AG09319 (cell line): ENCODE results near the gene CDC23.

Experiments used
- DNase-seq: peaks from one replicate; pipeline ENCODE4 v3.0.0-alpha.2; 2010; ENCODE audit warnings: low read depth; ENCODE audit errors: extremely low read depth
- TF ChIP-seq, protein P1 (sequence below): IDR thresholded peaks from 2 replicates; pipeline ENCODE4 v1.5.1; 2011; ENCODE audit warnings: low read depth, mild to moderate bottlenecking, inconsistent platforms, low read length, moderate library complexity

CDC23 gene

DNA sequence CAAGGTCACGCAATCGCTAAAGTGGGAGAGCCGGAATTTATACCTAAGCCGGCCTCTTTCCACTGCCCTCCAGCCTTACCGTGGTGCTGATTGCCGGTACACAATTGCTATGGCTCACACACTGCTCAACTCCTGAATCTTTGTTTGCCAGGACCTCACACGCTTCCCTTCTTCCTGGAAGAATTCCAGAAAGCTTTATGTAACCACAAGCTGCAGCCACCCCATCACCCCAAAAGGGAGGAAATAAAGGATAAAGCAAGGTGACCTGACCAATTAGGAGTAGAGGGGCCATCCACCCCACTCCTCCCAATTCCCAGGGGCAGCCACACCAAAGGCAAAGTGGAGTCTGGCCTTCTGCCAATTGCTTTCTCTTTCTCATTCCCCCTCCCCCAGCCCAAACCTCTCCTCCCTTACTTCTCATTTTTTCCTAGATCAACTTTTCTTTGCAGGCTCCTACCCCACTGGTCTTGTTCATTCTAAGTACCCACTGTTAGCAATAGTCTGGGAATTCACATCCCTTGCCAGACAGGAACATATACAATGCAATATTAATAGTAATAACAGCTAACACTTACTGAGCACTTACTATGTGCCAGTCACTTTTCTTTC, 18.0 kb upstream of the CDC23 start:
- TF ChIP-seq, protein P1, sequence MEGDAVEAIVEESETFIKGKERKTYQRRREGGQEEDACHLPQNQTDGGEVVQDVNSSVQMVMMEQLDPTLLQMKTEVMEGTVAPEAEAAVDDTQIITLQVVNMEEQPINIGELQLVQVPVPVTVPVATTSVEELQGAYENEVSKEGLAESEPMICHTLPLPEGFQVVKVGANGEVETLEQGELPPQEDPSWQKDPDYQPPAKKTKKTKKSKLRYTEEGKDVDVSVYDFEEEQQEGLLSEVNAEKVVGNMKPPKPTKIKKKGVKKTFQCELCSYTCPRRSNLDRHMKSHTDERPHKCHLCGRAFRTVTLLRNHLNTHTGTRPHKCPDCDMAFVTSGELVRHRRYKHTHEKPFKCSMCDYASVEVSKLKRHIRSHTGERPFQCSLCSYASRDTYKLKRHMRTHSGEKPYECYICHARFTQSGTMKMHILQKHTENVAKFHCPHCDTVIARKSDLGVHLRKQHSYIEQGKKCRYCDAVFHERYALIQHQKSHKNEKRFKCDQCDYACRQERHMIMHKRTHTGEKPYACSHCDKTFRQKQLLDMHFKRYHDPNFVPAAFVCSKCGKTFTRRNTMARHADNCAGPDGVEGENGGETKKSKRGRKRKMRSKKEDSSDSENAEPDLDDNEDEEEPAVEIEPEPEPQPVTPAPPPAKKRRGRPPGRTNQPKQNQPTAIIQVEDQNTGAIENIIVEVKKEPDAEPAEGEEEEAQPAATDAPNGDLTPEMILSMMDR: no peak
- DNase-seq: no peak

DNA sequence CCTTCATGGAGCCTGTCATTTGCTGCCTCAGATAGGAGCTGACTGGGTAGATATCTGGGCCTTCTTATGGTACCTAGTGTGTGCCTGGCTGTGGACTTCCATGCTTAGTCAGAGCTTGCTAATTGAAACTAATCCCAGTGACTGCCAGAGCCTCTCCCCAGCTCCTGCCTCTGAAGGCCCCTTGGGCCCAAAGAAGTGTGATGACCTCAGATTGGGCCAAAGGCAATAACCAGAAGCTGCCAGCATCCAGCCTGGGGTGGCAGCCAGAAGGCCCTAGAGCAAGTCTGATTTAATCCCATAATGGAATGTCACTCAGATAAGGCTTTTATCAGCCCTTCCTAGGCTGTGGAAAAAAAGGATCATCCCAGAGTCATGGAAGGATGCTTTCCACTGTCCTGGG, 17.1 kb upstream of the CDC23 start:
- TF ChIP-seq, protein P1: no peak
- no peak for DNase-seq

DNA sequence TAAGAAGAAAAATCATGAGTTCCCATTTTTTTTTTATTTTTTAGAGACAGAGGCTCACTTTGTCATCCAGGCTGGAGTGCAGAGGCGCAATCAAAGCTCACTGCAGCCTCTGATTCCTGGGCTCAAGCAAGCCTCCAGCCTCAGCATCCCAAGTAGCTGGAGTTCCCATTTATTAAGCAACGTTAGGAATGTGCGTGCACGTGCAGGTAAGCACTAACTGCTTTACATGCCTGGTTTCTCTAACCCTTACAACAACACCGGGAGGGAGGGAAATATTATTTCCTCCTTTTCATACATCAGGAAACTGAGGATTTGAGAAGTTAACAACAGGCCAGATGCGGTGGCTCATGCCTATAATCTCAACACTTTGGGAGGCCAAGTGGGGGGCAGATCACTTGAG, 16.3 kb upstream of the CDC23 start:
- TF ChIP-seq, protein P1: no peak
- DNase-seq: no peak

DNA sequence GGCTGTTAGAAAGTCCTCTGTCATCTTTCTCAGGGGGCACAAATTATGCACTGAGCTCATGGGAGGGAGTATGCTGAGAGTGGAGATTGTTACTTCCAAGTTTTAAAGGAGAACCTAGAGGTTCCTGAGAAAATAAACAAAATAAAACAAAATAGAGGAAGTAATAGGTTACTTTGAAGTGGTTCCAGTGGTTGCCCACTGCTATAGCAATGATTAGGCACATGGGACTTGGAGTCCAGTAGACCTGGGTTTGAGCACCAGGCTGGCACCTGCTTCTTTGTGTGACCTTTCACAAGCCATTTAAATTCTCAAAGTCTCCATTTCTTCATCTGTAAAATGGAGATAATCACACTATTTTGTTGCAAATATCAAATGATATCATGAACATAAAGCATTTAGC, 13.8 kb upstream of the CDC23 start:
- DNase-seq: no peak
- TF ChIP-seq, protein P1: no peak

DNA sequence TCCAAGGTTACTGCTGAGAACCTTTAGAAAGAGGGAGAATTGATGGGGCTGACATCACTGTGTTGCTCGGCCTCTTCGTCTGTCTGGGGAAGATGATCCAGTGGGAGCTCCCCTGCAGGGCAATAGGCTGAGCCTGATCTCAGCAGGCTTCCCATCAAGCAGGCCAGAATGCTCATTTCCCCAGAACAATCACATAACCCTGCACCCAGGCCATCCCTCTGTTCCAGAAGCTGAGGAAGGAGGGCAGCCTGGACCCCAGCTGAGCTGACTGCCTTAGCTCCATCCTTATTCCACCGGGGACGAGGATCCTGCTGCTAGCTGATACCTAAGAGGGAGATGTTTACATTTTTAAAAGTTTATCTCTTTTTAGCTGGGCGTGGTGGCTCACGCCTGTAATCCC, 11.6 kb upstream of the CDC23 start:
- TF ChIP-seq, protein P1: no peak
- no peak for DNase-seq

DNA sequence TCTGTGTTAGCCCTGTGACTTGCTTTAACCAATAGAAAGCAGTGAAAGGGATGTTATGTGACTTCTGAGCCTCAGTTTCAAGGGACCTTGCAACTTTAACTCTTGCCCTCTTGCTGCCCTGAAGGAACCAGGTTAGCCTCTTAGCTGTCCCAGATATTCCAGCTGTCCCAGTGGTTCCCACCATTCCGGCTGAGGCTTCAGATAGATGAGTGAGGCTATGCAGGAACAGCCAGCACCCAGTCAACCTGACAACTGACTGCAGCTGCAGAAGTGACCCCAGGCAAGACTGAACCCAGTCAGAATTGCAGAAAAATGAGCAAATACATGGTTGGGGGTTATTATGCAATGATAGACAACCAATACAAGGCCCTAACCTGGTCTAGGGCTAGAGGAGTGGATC, 10.4 kb upstream of the CDC23 start:
- TF ChIP-seq, protein P1: no peak
- DNase-seq: no peak

DNA sequence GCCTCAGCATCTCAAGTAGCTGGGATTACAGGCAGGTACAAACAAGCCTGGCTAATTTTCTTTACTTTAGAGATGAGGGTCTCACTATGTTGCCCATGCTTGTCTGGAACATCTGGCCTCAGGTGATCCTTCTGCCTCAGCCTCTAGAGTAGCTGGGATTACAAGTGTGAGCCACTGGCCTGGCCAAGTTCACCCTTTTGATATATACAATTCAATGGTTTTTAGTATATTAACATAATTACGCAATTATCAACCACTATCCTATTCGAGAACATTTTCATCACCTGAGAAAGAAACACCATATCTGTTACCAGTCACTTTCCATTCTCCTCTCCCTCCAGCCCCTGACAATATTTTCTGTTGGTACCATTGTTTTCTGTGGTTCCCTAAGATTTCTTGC, 3.7 kb upstream of the CDC23 start:
- TF ChIP-seq, protein P1: no peak
- no peak for DNase-seq
